Measurements from ENCODE around the gene RAB3C. TPM values are rescaled to one million over a fixed set of nuclear protein-coding genes. Genes with fewer than 3 reads are reported as not detected.

RAB3C gene
- total RNA-seq, 1 experiment from 2014 or later = not detected

DNA sequence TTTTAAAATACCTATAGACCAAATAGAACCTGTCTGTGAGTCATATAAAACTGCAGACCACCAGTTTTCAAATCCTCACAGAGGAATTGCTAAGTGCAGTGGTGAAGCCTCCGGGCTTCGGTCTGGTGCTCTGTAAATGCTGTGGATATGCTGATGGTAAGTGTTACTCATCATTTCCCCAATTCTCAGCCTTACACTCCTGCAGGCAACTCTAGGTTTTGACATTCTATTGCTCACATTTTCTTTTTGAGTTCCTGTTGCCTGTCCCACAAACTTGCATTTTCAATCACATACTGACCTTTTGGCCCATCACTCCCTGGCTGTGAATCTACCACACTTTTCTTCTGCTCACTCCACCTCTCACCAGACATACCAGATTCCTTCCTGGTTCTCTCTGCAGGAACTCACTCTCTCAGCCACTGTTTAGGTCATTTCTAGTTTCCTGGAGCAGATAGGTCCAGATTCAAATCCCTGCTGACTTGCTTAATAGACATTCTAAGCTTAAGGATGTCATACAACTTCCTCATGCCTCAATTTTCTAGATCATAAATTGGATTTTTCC, 192.9 kb downstream of the RAB3C start:
- Histone ChIP-seq H3K27ac (ENCODE audit: low read length) (no peak overlapping the region), H3K4me1 (ENCODE audit: control insufficient read depth, insufficient read depth, low read length) (no peaks in the 10 kb centered on the region; the same call in 1 of the 2 replicates), H3K36me3 (ENCODE audit: control insufficient read depth, insufficient read depth, low read length) (no peaks in the 10 kb centered on the region), H3K27me3 (ENCODE audit: control insufficient read depth, insufficient read depth, low read length) (0 out of 2 replicates have a peak, but pooled peaks cover 3% of the 10 kb centered on the region), H3K4me3 (ENCODE audit: low read depth in 2 of 2, low read length in 2 of 2) (no peak overlapping the region), H3K9me3 (ENCODE audit: control insufficient read depth, insufficient read depth, low read depth, low read length) (no peaks in the 10 kb centered on the region)
- intact Hi-C loops (cut with micrococcal nuclease; ENCODE audit: unreplicated experiment) (no loop called here), in situ Hi-C loops (cut with HindIII; ENCODE audit: low pct_unique_long_range_greater_than_20kb, low sequenced_read_pairs) (no loop called here)
- DNase-seq (ENCODE audit: low read depth, low spot score) (no peak), ATAC-seq (no peak)
- TF ChIP-seq, protein P1, sequence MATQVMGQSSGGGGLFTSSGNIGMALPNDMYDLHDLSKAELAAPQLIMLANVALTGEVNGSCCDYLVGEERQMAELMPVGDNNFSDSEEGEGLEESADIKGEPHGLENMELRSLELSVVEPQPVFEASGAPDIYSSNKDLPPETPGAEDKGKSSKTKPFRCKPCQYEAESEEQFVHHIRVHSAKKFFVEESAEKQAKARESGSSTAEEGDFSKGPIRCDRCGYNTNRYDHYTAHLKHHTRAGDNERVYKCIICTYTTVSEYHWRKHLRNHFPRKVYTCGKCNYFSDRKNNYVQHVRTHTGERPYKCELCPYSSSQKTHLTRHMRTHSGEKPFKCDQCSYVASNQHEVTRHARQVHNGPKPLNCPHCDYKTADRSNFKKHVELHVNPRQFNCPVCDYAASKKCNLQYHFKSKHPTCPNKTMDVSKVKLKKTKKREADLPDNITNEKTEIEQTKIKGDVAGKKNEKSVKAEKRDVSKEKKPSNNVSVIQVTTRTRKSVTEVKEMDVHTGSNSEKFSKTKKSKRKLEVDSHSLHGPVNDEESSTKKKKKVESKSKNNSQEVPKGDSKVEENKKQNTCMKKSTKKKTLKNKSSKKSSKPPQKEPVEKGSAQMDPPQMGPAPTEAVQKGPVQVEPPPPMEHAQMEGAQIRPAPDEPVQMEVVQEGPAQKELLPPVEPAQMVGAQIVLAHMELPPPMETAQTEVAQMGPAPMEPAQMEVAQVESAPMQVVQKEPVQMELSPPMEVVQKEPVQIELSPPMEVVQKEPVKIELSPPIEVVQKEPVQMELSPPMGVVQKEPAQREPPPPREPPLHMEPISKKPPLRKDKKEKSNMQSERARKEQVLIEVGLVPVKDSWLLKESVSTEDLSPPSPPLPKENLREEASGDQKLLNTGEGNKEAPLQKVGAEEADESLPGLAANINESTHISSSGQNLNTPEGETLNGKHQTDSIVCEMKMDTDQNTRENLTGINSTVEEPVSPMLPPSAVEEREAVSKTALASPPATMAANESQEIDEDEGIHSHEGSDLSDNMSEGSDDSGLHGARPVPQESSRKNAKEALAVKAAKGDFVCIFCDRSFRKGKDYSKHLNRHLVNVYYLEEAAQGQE (IDR thresholded peaks at IDR 0.05; ENCODE audit: insufficient read depth in 1 of 2, low read depth in 2 of 2, low read length in 1 of 2) = no peak
- TF ChIP-seq CTCF (IDR thresholded peaks at IDR 0.05) (no peak), TCF7L2 (IDR thresholded peaks at IDR 0.05; ENCODE audit: low read depth, low read length) (no peak), POLR2AphosphoS5 (IDR thresholded peaks at IDR 0.05; ENCODE audit: low read depth, low read length) (no peak), SIN3A (IDR thresholded peaks at IDR 0.05; ENCODE audit: borderline replicate concordance, insufficient read depth, low read depth, low read length) (no peak)
- ChIA-PET CTCF (no interaction called here), POLR2A (no interaction called here)
- BruUV-seq (replicated peaks) = no TSS peak

- no TSS peak for BruUV-seq (replicated peaks)
- POLR2A ChIA-PET = no interaction called here
- no peak overlapping the region for H3K27ac ChIP-seq (ENCODE audit: low read length)
- H3K36me3 ChIP-seq (ENCODE audit: control insufficient read depth, insufficient read depth, low read length) = no peaks in the 10 kb centered on the region
- CTCF ChIA-PET = no interaction called here
- no peaks in the 10 kb centered on the region for H3K9me3 ChIP-seq (ENCODE audit: control insufficient read depth, insufficient read depth, low read depth, low read length)
- intact Hi-C loops (cut with micrococcal nuclease; ENCODE audit: unreplicated experiment) (no loop called here), in situ Hi-C loops (cut with HindIII; ENCODE audit: low pct_unique_long_range_greater_than_20kb, low sequenced_read_pairs) (no loop called here)
- no peak for ATAC-seq
- H3K27me3 ChIP-seq (ENCODE audit: control insufficient read depth, insufficient read depth, low read length) = 0 out of 2 replicates have a peak, but pooled peaks cover 3% of the 10 kb centered on the region
- no peaks in the 10 kb centered on the region; the same call in 1 of the 2 replicates for H3K4me1 ChIP-seq (ENCODE audit: control insufficient read depth, insufficient read depth, low read length)
- TF ChIP-seq SIN3A (IDR thresholded peaks at IDR 0.05; ENCODE audit: borderline replicate concordance, insufficient read depth, low read depth, low read length) (no peak), POLR2AphosphoS5 (IDR thresholded peaks at IDR 0.05; ENCODE audit: low read depth, low read length) (no peak), CTCF (IDR thresholded peaks at IDR 0.05) (no peak), TCF7L2 (IDR thresholded peaks at IDR 0.05; ENCODE audit: low read depth, low read length) (no peak)
- TF ChIP-seq, protein P1 (IDR thresholded peaks at IDR 0.05; ENCODE audit: insufficient read depth in 1 of 2, low read depth in 2 of 2, low read length in 1 of 2) = no peak
- no peak overlapping the region for H3K4me3 ChIP-seq (ENCODE audit: low read depth in 2 of 2, low read length in 2 of 2)
- no peak for DNase-seq (ENCODE audit: low read depth, low spot score)
Measured at GRCh38 chr5:58776559-58776958, 193.7 kb downstream of the RAB3C start.

Measured in Panc1 (cell line).